ENCODE data around the gene ARMC6.

The ARMC6 gene

GRCh38 chr19:19107654-19108053, 74.3 kb downstream of the ARMC6 start:
- no peak overlapping the region for H3K4me3 ChIP-seq (ENCODE audit: low read depth, low read length)
- no peak for TF ChIP-seq CTCF (IDR thresholded peaks at IDR 0.05; ENCODE audit: low read depth, low read length, missing control alignments)
- DNase-seq (ENCODE audit: low read depth): no peak

Data from GM12864 (cell line).